ENCODE results near the gene BPIFB4. TPM values are rescaled to one million over a fixed set of nuclear protein-coding genes. Genes with fewer than 3 reads are reported as not detected.
"Not testable (repeated sequence)": the region's sequence is repeated elsewhere in the genome, so short reads cannot be mapped to it uniquely, and the experiment has no call there.

Gene BPIFB4
- total RNA-seq, 2 donors from 2014 or later = not detected

- DNase-seq (no peak), ATAC-seq (peak in 1 of 2 donors; percentile 91)
- intact Hi-C loops (cut with DNase I) = no loop called here
Observed at GRCh38 chr20:33081411-33082154, 2.1 kb downstream of the BPIFB4 start.

GRCh38 chr20:33082546-33082945 lies 3.1 kb downstream of the BPIFB4 start:
- no peak for ATAC-seq
- intact Hi-C loops (cut with DNase I) = no loop called here
- DNase-seq = no peak

GRCh38 chr20:33083544-33084340 lies 4.3 kb downstream of the BPIFB4 start:
- ATAC-seq = no peak
- DNase-seq = no peak
- intact Hi-C loops (cut with DNase I) = no loop called here

- intact Hi-C loops (cut with DNase I) = no loop called here
- no peak for ATAC-seq
- no peak for DNase-seq
Observed at GRCh38 chr20:33084722-33085121, 5.3 kb downstream of the BPIFB4 start.

GRCh38 chr20:33086052-33086722 lies 6.7 kb downstream of the BPIFB4 start:
- ATAC-seq = no peak
- intact Hi-C loops (cut with DNase I) = no loop called here
- no peak for DNase-seq

GRCh38 chr20:33091147-33091546 lies 11.7 kb downstream of the BPIFB4 start:
- ATAC-seq (no peak), DNase-seq (no peak)
- intact Hi-C loops (cut with DNase I) = loop anchor here in 1 of 2 donors (10.0 kb wide), 2 partner anchors 186 to 296 kb away; no protein-coding TSS in a partner anchor

GRCh38 chr20:33091693-33092092 lies 12.2 kb downstream of the BPIFB4 start:
- DNase-seq (no peak), ATAC-seq (no peak)
- intact Hi-C loops (cut with DNase I) = loop anchor here in 1 of 2 donors (10.0 kb wide), 2 partner anchors 187 to 297 kb away; no protein-coding TSS in a partner anchor

- DNase-seq (no peak), ATAC-seq (no peak)
- intact Hi-C loops (cut with DNase I) = loop anchor here in 1 of 2 donors (10.0 kb wide), 2 partner anchors 188 to 298 kb away; no protein-coding TSS in a partner anchor
Observed at GRCh38 chr20:33092361-33092760, 12.9 kb downstream of the BPIFB4 start.

- intact Hi-C loops (cut with DNase I) = loop anchor here in 1 of 2 donors (10.0 kb wide), 2 partner anchors 188 to 298 kb away; no protein-coding TSS in a partner anchor
- ATAC-seq = no peak
- DNase-seq = no peak
Observed at GRCh38 chr20:33093074-33093473, 13.6 kb downstream of the BPIFB4 start.

GRCh38 chr20:33093582-33093981 lies 14.1 kb downstream of the BPIFB4 start:
- intact Hi-C loops (cut with DNase I) = loop anchor here in 1 of 2 donors (10.0 kb wide), 2 partner anchors 189 to 299 kb away; no protein-coding TSS in a partner anchor
- DNase-seq (no peak), ATAC-seq (no peak)

GRCh38 chr20:33095249-33095648 lies 15.8 kb downstream of the BPIFB4 start:
- DNase-seq (no peak), ATAC-seq (no peak)
- intact Hi-C loops (cut with DNase I) = loop anchor here (5.0 to 10.0 kb wide), 3 partner anchors 190 to 303 kb away; no protein-coding TSS in a partner anchor

- intact Hi-C loops (cut with DNase I) = loop anchor here (2.0 to 10.0 kb wide), 4 partner anchors 191 to 304 kb away; no protein-coding TSS in a partner anchor
- peak; percentile 68 to 69 for ATAC-seq
- DNase-seq = not testable (repeated sequence)
Observed at GRCh38 chr20:33095902-33096584, 16.6 kb downstream of the BPIFB4 start.

GRCh38 chr20:33097001-33097400 lies 17.6 kb downstream of the BPIFB4 start:
- DNase-seq = no peak
- intact Hi-C loops (cut with DNase I) = loop anchor here (2.0 to 10.0 kb wide), 4 partner anchors 192 to 305 kb away; no protein-coding TSS in a partner anchor
- ATAC-seq = peak in 1 of 2 donors; percentile 73

- DNase-seq (no peak), ATAC-seq (peak in 1 of 2 donors; percentile 24)
- intact Hi-C loops (cut with DNase I) = loop anchor here (5.0 to 10.0 kb wide), 3 partner anchors 195 to 308 kb away; no protein-coding TSS in a partner anchor
Observed at GRCh38 chr20:33099843-33100538, 20.5 kb downstream of the BPIFB4 start.

GRCh38 chr20:33103556-33103955 lies 24.1 kb downstream of the BPIFB4 start:
- intact Hi-C loops (cut with DNase I) = no loop called here
- DNase-seq (no peak), ATAC-seq (no peak)

- ATAC-seq = no peak
- DNase-seq = no peak
- intact Hi-C loops (cut with DNase I) = no loop called here
Observed at GRCh38 chr20:33104336-33104735, 24.9 kb downstream of the BPIFB4 start.

GRCh38 chr20:33105316-33105924 lies 26.0 kb downstream of the BPIFB4 start:
- intact Hi-C loops (cut with DNase I) = no loop called here
- ATAC-seq (peak in 1 of 2 donors; percentile 89), DNase-seq (no peak)
